Measurements from ENCODE around the gene PGS1. TPM values are rescaled to one million over a fixed set of nuclear protein-coding genes. Genes with fewer than 3 reads are reported as not detected.
A peak's percentile ranks its signal among the peaks of the same experiment; 100 is the strongest.

The PGS1 gene
- total RNA-seq, 3 donors from 2014 or later = 47.4 to 51.7 (median 47.5) TPM

- Mint-ChIP-seq H3K27me3 (ENCODE audit: low read depth) (no peaks in the 10 kb centered on the region), H3K4me3 (peak overlapping the region; percentile 57), H3K36me3 (ENCODE audit: insufficient read depth) (no peaks in the 10 kb centered on the region), H3K4me1 (ENCODE audit: low read depth) (peaks cover 74% of the 10 kb centered on the region), H3K9me3 (no peaks in the 10 kb centered on the region)
- ATAC-seq = peak in 1 of 2 donors; percentile 4
- no peak for DNase-seq
Observed at GRCh38 chr17:78343187-78343542, 35.3 kb upstream of the PGS1 start.

- ATAC-seq = peak; percentile 59 to 66
- Mint-ChIP-seq H3K36me3 (ENCODE audit: insufficient read depth) (no peaks in the 10 kb centered on the region), H3K27me3 (ENCODE audit: low read depth) (no peaks in the 10 kb centered on the region), H3K4me1 (ENCODE audit: low read depth) (peaks cover 77% of the 10 kb centered on the region), H3K9me3 (no peaks in the 10 kb centered on the region), H3K4me3 (peak overlapping the region; percentile 57)
- DNase-seq = peak; percentile 71
Observed at GRCh38 chr17:78343543-78344201, 34.8 kb upstream of the PGS1 start.

- no peaks in the 10 kb centered on the region for H3K27me3 Mint-ChIP-seq (ENCODE audit: low read depth)
- no peak overlapping the region for H3K4me3 Mint-ChIP-seq
- ATAC-seq (no peak), DNase-seq (no peak)
- no peaks in the 10 kb centered on the region for H3K36me3 Mint-ChIP-seq (ENCODE audit: insufficient read depth)
- no peaks in the 10 kb centered on the region for H3K9me3 Mint-ChIP-seq
- H3K4me1 Mint-ChIP-seq (ENCODE audit: low read depth) = peaks cover 73% of the 10 kb centered on the region
Observed at GRCh38 chr17:78344666-78345065, 33.8 kb upstream of the PGS1 start.

GRCh38 chr17:78345172-78345571 lies 33.3 kb upstream of the PGS1 start:
- Mint-ChIP-seq H3K9me3 (no peaks in the 10 kb centered on the region), H3K27me3 (ENCODE audit: low read depth) (no peaks in the 10 kb centered on the region), H3K36me3 (ENCODE audit: insufficient read depth) (no peaks in the 10 kb centered on the region), H3K4me3 (no peak overlapping the region), H3K4me1 (ENCODE audit: low read depth) (peaks cover 73% of the 10 kb centered on the region)
- no peak for ATAC-seq
- DNase-seq = no peak

- Mint-ChIP-seq H3K27me3 (ENCODE audit: low read depth) (no peaks in the 10 kb centered on the region), H3K36me3 (ENCODE audit: insufficient read depth) (no peaks in the 10 kb centered on the region), H3K4me3 (no peak overlapping the region), H3K9me3 (no peaks in the 10 kb centered on the region), H3K4me1 (ENCODE audit: low read depth) (peaks cover 73% of the 10 kb centered on the region)
- no peak for ATAC-seq
- DNase-seq = no peak
Observed at GRCh38 chr17:78345791-78346494, 32.5 kb upstream of the PGS1 start.

- H3K36me3 Mint-ChIP-seq (ENCODE audit: insufficient read depth) = no peaks in the 10 kb centered on the region
- no peak for ATAC-seq
- no peak for DNase-seq
- no peak overlapping the region for H3K4me3 Mint-ChIP-seq
- H3K27me3 Mint-ChIP-seq (ENCODE audit: low read depth) = no peaks in the 10 kb centered on the region
- peaks cover 73% of the 10 kb centered on the region for H3K4me1 Mint-ChIP-seq (ENCODE audit: low read depth)
- no peaks in the 10 kb centered on the region for H3K9me3 Mint-ChIP-seq
Observed at GRCh38 chr17:78346605-78347250, 31.7 kb upstream of the PGS1 start.

- no peaks in the 10 kb centered on the region for H3K27me3 Mint-ChIP-seq (ENCODE audit: low read depth)
- no peak overlapping the region for H3K4me3 Mint-ChIP-seq
- ATAC-seq (no peak), DNase-seq (no peak)
- H3K4me1 Mint-ChIP-seq (ENCODE audit: low read depth) = peaks cover 79% of the 10 kb centered on the region
- H3K36me3 Mint-ChIP-seq (ENCODE audit: insufficient read depth) = no peaks in the 10 kb centered on the region
- no peaks in the 10 kb centered on the region for H3K9me3 Mint-ChIP-seq
Observed at GRCh38 chr17:78347453-78347852, 31.0 kb upstream of the PGS1 start.

- no peaks in the 10 kb centered on the region for H3K9me3 Mint-ChIP-seq
- peaks cover 74% of the 10 kb centered on the region for H3K4me1 Mint-ChIP-seq (ENCODE audit: low read depth)
- no peak for DNase-seq
- H3K36me3 Mint-ChIP-seq (ENCODE audit: insufficient read depth) = no peaks in the 10 kb centered on the region
- H3K27me3 Mint-ChIP-seq (ENCODE audit: low read depth) = no peaks in the 10 kb centered on the region
- no peak overlapping the region for H3K4me3 Mint-ChIP-seq
- ATAC-seq = no peak
Observed at GRCh38 chr17:78348055-78348770, 30.2 kb upstream of the PGS1 start.

GRCh38 chr17:78349891-78350642 lies 28.4 kb upstream of the PGS1 start:
- no peaks in the 10 kb centered on the region for H3K9me3 Mint-ChIP-seq
- peaks cover 74% of the 10 kb centered on the region for H3K4me1 Mint-ChIP-seq (ENCODE audit: low read depth)

GRCh38 chr17:78351449-78352006 lies 26.9 kb upstream of the PGS1 start:
- H3K4me1 Mint-ChIP-seq (ENCODE audit: low read depth) = peaks cover 76% of the 10 kb centered on the region
- H3K9me3 Mint-ChIP-seq = no peaks in the 10 kb centered on the region
- DNase-seq (no peak), ATAC-seq (no peak)
- peak overlapping the region; percentile 37 for H3K4me3 Mint-ChIP-seq
- no peaks in the 10 kb centered on the region for H3K27me3 Mint-ChIP-seq (ENCODE audit: low read depth)
- peaks cover 6% of the 10 kb centered on the region for H3K36me3 Mint-ChIP-seq (ENCODE audit: insufficient read depth)

More at GRCh38 chr17:78349891-78350642, 28.4 kb upstream of the PGS1 start:
- Mint-ChIP-seq H3K36me3 (ENCODE audit: insufficient read depth) (no peaks in the 10 kb centered on the region), H3K4me3 (no peak overlapping the region), H3K27me3 (ENCODE audit: low read depth) (no peaks in the 10 kb centered on the region)
- ATAC-seq (no peak), DNase-seq (no peak)

GRCh38 chr17:78353834-78354233 lies 24.6 kb upstream of the PGS1 start:
- ATAC-seq (no peak), DNase-seq (no peak)
- Mint-ChIP-seq H3K27me3 (ENCODE audit: low read depth) (no peaks in the 10 kb centered on the region), H3K9me3 (no peaks in the 10 kb centered on the region), H3K4me3 (peak overlapping the region; percentile 69), H3K36me3 (ENCODE audit: insufficient read depth) (peaks cover 24% of the 10 kb centered on the region), H3K4me1 (ENCODE audit: low read depth) (peaks cover 60% of the 10 kb centered on the region)

GRCh38 chr17:78355045-78355641 lies 23.3 kb upstream of the PGS1 start:
- H3K4me1 Mint-ChIP-seq (ENCODE audit: low read depth) = peaks cover 53% of the 10 kb centered on the region
- no peaks in the 10 kb centered on the region for H3K9me3 Mint-ChIP-seq
- H3K27me3 Mint-ChIP-seq (ENCODE audit: low read depth) = no peaks in the 10 kb centered on the region
- ATAC-seq = no peak
- H3K36me3 Mint-ChIP-seq (ENCODE audit: insufficient read depth) = peaks cover 24% of the 10 kb centered on the region
- no peak for DNase-seq
- H3K4me3 Mint-ChIP-seq = peak overlapping the region; percentile 91

GRCh38 chr17:78355701-78356100 lies 22.7 kb upstream of the PGS1 start:
- no peak for DNase-seq
- Mint-ChIP-seq H3K9me3 (no peaks in the 10 kb centered on the region), H3K36me3 (ENCODE audit: insufficient read depth) (peaks cover 24% of the 10 kb centered on the region), H3K4me3 (peak overlapping the region; percentile 91), H3K4me1 (ENCODE audit: low read depth) (peaks cover 48% of the 10 kb centered on the region), H3K27me3 (ENCODE audit: low read depth) (no peaks in the 10 kb centered on the region)
- no peak for ATAC-seq
